Brain microvascular endothelial cell (primary cell): ENCODE data around the gene LRSAM1.

Experiments used
- DNase-seq: peaks from one replicate; pipeline ENCODE4 v3.0.0-alpha.2; 2020
- H3K27ac ChIP-seq: fragments of 250-450 bp; sonication (Bioruptor Pico); 2 replicates; pipeline ENCODE4 v1.5.1; 2020; ENCODE audit warnings: mild to moderate bottlenecking, moderate library complexity
- H3K27me3 ChIP-seq: fragments of 250-450 bp; sonication (Bioruptor Pico); replicated peaks from 2 replicates; pipeline ENCODE4 v1.5.1; 2020; ENCODE audit warnings: mild to moderate bottlenecking
- H3K36me3 ChIP-seq: fragments of 250-450 bp; sonication (Bioruptor Pico); replicated peaks from 2 replicates; pipeline ENCODE4 v1.5.1; 2020; ENCODE audit warnings: mild to moderate bottlenecking
- H3K4me3 ChIP-seq: 2 replicates; pipeline ENCODE4 v1.5.1; 2011; ENCODE audit warnings: low read depth, mild to moderate bottlenecking, control low read depth, low read length, moderate library complexity
- CTCF ChIP-seq: IDR thresholded peaks from 2 replicates; pipeline ENCODE4 v1.5.1; 2011; ENCODE audit warnings: low read depth, mild to moderate bottlenecking, moderate library complexity, low read length, control low read depth, inconsistent platforms; ENCODE audit errors: missing control alignments
- in situ Hi-C: cut with HindIII; loops from 2 replicates; pipeline ENCODE4 v1.10.0; 2017; ENCODE audit warnings: low sequenced_read_pairs, low pct_ligation_motif_present

Gene LRSAM1

GRCh38 chr9:127406799-127407491, 44.4 kb upstream of the LRSAM1 start:
- in situ Hi-C loops: no loop called here
- DNase-seq: no peak
- no peak overlapping the region for H3K4me3 ChIP-seq
- no peak overlapping the region for H3K27ac ChIP-seq
- peaks cover 3% of the 10 kb centered on the region for H3K36me3 ChIP-seq
- no peak for TF ChIP-seq CTCF
- no peaks in the 10 kb centered on the region for H3K27me3 ChIP-seq

- Histone ChIP-seq H3K36me3 (peaks cover 3% of the 10 kb centered on the region), H3K27ac (no peak overlapping the region), H3K4me3 (no peak overlapping the region), H3K27me3 (no peaks in the 10 kb centered on the region)
- in situ Hi-C loops: no loop called here
- no peak for TF ChIP-seq CTCF
- DNase-seq: no peak
These were observed 43.8 kb upstream of the LRSAM1 start for GRCh38 chr9:127407492-127407843.

GRCh38 chr9:127411122-127411521, 40.2 kb upstream of the LRSAM1 start:
- Histone ChIP-seq H3K36me3 (no peaks in the 10 kb centered on the region), H3K4me3 (no peak overlapping the region), H3K27me3 (no peaks in the 10 kb centered on the region), H3K27ac (no peak overlapping the region)
- in situ Hi-C loops: no loop called here
- no peak for DNase-seq
- no peak for TF ChIP-seq CTCF

- DNase-seq: no peak
- Histone ChIP-seq H3K27me3 (no peaks in the 10 kb centered on the region), H3K4me3 (no peak overlapping the region), H3K27ac (no peak overlapping the region), H3K36me3 (no peaks in the 10 kb centered on the region)
- in situ Hi-C loops: no loop called here
- no peak for TF ChIP-seq CTCF
These were observed 36.2 kb upstream of the LRSAM1 start for GRCh38 chr9:127415141-127415540.

- Histone ChIP-seq H3K4me3 (no peak overlapping the region), H3K36me3 (no peaks in the 10 kb centered on the region), H3K27ac (no peak overlapping the region), H3K27me3 (no peaks in the 10 kb centered on the region)
- no peak for TF ChIP-seq CTCF
- no peak for DNase-seq
- in situ Hi-C loops: no loop called here
These were observed 35.7 kb upstream of the LRSAM1 start for GRCh38 chr9:127415657-127416056.
